GM12875 (cell line): ENCODE results near the gene AATF.

Experiments used
- H3K4me3 ChIP-seq: one replicate; pipeline ENCODE4 v1.5.1; 2011; ENCODE audit warnings: low read depth, low read length, control low read depth
- TF ChIP-seq, protein P1 (sequence below): IDR thresholded peaks from 2 replicates; pipeline ENCODE4 v1.5.1; 2011; ENCODE audit warnings: low read depth, mild to moderate bottlenecking, control low read depth, inconsistent platforms, low read length, moderate library complexity, borderline replicate concordance; ENCODE audit not compliant: insufficient read depth

Gene AATF

DNA sequence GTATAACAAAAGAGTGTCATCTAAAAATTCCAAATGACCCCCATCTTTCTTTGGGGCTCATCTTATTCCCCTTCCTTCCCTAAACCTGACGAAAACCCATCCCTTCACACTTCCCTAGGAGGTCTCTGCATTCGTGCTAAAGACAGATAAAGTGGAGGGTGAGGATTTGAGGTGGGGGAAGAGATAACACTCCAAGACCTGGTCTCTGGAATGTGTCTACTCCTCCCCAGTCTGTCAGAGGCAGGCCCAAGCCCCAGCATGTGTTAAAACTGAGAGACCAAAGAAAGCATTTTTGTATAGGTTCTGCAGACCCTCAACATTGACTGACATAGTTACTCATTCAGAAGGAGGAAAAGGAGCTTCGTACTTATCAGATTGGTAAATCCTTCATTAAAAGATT lies 22.5 kb upstream of the AATF start:
- TF ChIP-seq, protein P1, sequence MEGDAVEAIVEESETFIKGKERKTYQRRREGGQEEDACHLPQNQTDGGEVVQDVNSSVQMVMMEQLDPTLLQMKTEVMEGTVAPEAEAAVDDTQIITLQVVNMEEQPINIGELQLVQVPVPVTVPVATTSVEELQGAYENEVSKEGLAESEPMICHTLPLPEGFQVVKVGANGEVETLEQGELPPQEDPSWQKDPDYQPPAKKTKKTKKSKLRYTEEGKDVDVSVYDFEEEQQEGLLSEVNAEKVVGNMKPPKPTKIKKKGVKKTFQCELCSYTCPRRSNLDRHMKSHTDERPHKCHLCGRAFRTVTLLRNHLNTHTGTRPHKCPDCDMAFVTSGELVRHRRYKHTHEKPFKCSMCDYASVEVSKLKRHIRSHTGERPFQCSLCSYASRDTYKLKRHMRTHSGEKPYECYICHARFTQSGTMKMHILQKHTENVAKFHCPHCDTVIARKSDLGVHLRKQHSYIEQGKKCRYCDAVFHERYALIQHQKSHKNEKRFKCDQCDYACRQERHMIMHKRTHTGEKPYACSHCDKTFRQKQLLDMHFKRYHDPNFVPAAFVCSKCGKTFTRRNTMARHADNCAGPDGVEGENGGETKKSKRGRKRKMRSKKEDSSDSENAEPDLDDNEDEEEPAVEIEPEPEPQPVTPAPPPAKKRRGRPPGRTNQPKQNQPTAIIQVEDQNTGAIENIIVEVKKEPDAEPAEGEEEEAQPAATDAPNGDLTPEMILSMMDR = no peak
- no peak overlapping the region for H3K4me3 ChIP-seq

DNA sequence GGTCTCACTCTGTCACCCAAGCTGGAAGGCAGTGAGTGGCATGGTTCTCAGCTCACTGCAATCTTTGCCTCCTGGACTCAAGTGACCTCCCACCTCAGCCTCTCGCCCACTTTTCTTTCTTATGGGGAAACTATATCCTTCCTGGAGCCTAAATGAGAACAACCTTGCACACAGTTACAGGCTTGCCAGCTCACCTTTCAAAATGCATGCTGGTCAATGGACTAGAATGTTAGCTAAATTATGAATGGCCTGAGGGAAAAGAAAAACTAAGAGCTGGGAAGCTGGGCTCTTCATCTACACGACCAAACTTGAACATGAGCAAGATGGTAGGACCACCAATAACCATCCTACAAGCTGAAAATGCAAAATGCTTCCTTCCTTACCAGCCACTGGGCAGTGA lies 22.1 kb upstream of the AATF start:
- TF ChIP-seq, protein P1 = no peak
- no peak overlapping the region for H3K4me3 ChIP-seq

DNA sequence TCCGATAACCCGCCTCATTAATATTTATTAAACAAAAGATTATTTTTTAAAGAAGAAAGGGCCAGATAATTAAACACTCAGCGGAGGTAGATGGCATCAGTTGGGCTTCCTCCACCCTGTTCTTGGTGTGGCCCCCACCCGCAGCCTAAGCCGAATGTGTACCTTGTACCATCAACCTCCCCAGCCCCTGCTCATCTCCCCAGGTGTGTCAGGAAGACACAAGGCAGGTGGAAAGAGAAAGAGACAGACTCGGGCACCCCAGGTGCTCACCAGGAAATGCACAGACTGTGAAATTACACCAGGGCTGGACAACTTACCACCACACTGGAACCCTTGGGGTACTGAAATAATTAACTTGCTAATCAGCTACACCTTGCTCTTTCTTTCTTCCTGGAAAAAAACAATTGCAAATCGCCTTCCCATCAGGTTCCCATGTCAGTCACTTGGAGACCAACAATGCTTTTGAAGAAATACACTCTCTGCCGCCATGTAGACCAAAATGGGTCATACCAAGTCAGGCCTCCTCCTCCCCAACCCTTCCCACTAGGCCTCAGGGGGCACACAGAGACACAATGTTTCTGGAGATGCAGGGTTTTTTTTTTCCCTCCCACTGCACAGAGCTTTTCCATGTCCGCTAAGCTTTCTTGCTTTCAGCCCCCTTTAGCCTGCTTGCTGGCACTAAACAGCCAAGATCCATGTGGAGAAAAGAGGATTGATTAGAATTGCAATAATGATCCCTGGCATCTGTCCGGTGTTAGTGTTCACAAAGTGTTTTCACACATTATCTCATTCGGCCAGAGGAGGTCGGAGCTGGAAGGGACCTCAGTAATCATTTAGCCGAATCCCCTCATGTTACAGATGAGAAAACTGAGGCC lies 20.0 kb upstream of the AATF start:
- H3K4me3 ChIP-seq = no peak overlapping the region
- TF ChIP-seq, protein P1 = no peak

DNA sequence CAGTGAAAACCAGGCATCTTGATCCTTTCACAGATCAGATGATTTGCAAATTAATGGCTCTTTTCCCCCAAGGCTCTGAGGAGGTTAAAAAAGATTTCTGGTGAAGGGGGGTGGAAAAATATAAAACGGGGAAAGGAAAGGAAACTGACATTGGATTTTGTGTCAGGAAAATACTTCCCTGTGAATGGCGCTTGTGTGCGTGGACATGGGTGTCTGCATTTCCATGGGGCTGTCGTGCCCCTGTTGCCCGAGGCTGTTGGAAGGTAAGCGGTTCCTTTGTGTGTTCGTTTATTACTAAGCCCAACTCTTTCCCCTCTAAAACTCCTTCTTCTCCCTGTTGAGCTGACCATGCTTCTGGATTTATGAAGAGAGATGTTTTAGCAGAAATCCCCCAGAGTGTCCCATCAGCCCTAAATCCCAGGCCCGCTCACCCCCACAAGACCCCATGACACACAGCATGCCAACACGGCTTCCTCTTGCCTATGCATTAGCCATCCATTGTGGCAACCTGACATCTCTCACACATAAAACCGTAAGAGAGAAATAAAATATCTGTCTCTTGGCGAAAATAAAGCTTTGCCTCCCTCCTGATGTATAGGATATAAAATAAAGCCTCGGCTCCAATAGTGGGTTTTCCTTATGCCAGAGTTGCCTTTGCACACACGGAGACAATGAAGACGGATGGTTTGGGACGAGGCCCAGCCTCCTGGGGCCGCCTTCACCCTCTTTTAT lies 18.7 kb upstream of the AATF start:
- H3K4me3 ChIP-seq = no peak overlapping the region
- TF ChIP-seq, protein P1 = no peak

DNA sequence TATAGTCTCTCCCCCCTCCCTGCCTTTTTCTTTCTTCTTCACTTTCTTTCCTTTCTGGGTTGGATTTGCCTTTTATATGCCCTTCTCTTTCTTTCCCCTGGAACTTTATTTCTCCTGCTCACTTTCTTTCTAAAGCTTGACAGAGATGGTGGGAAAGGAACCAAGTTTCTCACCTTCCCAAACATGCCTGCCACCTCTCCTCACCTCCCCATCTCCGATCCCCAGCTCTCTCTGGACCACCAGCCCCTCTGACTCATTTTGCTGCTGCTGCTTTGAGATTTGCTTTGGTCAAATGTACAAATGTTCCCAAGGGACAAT lies 18.2 kb upstream of the AATF start:
- no peak overlapping the region for H3K4me3 ChIP-seq
- TF ChIP-seq, protein P1 = no peak

DNA sequence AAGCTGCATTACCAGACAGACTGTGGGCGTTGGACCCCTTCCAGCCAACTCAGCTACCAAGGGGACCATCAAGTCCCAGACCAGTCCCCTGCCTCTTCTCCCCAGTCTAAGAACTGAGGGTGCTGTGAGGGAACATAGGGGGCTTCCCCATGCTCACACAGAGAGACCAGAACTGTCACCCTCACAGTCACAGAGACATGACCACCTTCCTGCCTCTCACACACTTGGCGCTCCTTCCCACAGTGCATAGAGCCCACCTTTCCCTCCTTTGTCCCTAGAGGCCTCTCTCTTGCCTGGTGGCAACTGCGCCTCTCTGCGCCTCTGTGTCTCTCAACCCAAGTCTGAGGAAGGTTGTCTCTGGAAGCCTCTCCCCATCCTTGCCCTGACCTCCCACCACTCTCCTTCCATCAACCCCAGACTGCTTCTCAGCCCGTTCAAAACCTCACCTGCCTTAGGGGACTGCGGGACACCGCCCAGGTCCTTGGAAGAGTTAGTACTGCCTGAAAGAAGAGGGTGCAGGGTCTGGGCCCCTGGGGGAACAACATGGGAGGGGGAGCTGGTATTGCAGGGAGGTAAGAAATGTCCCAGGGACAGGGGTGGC lies 17.6 kb upstream of the AATF start:
- H3K4me3 ChIP-seq = no peak overlapping the region
- TF ChIP-seq, protein P1 = no peak
